ENCODE results near the gene BCO2.
A peak's percentile ranks its signal among the peaks of the same experiment; 100 is the strongest.

BCO2 gene

GRCh38 chr11:112163875-112164685, 11.2 kb upstream of the BCO2 start, which contains the start of gene IL18 (continued):
- TF ChIP-seq ZNF155 (tag by site-specific recombination; IDR thresholded peaks at IDR 0.05): no peak
- TF ChIP-seq, protein P1, sequence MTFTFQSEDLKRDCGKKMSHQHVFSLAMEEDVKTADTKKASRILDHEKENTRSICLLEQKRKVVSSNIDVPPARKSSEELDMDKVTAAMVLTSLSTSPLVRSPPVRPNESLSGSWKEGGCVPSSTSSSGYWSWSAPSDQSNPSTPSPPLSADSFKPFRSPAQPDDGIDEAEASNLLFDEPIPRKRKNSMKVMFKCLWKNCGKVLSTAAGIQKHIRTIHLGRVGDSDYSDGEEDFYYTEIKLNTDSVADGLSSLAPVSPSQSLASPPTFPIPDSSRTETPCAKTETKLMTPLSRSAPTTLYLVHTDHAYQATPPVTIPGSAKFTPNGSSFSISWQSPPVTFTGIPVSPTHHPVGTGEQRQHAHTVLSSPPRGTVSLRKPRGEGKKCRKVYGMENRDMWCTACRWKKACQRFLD (tag by site-specific recombination; IDR thresholded peaks at IDR 0.05): no peak
- no peak for TF ChIP-seq ZNF837 (tag by site-specific recombination; IDR thresholded peaks at IDR 0.05)
- peak; percentile 13 for TF ChIP-seq SETDB1 (IDR thresholded peaks at IDR 0.05; ENCODE audit: insufficient read length, low read length)
- TF ChIP-seq ZNF792 (tag by site-specific recombination; IDR thresholded peaks at IDR 0.05): no peak
- TF ChIP-seq REST (tag by site-specific recombination; IDR thresholded peaks at IDR 0.05): no peak
- TF ChIP-seq ZFP69B (tag by site-specific recombination; IDR thresholded peaks at IDR 0.05): no peak
- TF ChIP-seq ZNF121 (tag by site-specific recombination; IDR thresholded peaks at IDR 0.05): no peak
- TF ChIP-seq ZNF16 (tag by site-specific recombination; IDR thresholded peaks at IDR 0.05; ENCODE audit: low read depth): no peak
- TF ChIP-seq ZNF335 (tag by site-specific recombination; conservative IDR thresholded peaks at IDR 0.05): 0 out of 2 replicates have a peak, but pooled peaks have one; percentile 32
- TF ChIP-seq, protein P2, sequence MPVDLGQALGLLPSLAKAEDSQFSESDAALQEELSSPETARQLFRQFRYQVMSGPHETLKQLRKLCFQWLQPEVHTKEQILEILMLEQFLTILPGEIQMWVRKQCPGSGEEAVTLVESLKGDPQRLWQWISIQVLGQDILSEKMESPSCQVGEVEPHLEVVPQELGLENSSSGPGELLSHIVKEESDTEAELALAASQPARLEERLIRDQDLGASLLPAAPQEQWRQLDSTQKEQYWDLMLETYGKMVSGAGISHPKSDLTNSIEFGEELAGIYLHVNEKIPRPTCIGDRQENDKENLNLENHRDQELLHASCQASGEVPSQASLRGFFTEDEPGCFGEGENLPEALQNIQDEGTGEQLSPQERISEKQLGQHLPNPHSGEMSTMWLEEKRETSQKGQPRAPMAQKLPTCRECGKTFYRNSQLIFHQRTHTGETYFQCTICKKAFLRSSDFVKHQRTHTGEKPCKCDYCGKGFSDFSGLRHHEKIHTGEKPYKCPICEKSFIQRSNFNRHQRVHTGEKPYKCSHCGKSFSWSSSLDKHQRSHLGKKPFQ (tag by site-specific recombination; IDR thresholded peaks at IDR 0.05): no peak

DNA sequence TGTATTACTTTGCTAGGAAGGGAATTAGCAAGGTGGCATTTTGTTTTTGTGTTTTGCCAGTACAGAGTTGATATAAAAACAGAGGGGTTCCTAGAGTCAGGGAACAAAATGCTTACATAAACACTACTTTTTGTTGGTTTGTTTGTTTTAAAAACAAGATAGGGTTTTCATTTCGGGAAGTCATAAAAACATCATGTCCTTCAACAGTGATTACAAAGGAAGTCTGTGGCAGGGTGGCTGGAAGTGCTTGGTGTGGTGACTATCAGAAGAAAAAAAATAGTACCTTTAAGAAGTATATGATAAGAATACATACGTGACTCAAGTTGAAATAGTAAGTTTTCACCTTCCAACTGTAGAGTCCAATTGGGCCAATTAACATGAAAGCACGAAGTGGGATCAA, 10.3 kb upstream of the BCO2 start:
- ChIA-PET CTCF (interaction anchor here (1.3 to 2.0 kb wide), 2 partner anchors 10 to 52 kb away, joined by 4 to 11 read pairs; partner anchors contain the start of gene BCO2), POLR2A (interaction anchor here (0.6 kb wide), 3 partner anchors 38 to 188 kb away, joined by 3 to 4 read pairs (median 3); no protein-coding TSS in a partner anchor)
- 0 out of 2 replicates have a peak, but pooled peaks have one; percentile 31 for TF ChIP-seq FEZF1 (tag by site-specific recombination; IDR thresholded peaks at IDR 0.05)
- TF ChIP-seq, protein P3, sequence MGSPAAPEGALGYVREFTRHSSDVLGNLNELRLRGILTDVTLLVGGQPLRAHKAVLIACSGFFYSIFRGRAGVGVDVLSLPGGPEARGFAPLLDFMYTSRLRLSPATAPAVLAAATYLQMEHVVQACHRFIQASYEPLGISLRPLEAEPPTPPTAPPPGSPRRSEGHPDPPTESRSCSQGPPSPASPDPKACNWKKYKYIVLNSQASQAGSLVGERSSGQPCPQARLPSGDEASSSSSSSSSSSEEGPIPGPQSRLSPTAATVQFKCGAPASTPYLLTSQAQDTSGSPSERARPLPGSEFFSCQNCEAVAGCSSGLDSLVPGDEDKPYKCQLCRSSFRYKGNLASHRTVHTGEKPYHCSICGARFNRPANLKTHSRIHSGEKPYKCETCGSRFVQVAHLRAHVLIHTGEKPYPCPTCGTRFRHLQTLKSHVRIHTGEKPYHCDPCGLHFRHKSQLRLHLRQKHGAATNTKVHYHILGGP (tag by site-specific recombination; IDR thresholded peaks at IDR 0.05): peak; percentile 63
- no peak for TF ChIP-seq ZNF426 (tag by site-specific recombination; IDR thresholded peaks at IDR 0.05)
- no peak overlapping the region for H3K4me3 ChIP-seq (ENCODE audit: low read depth, low read length)
- H3K9me3 ChIP-seq (ENCODE audit: control insufficient read depth, insufficient read depth, low read depth, low read length): no peaks in the 10 kb centered on the region
- H3K4me1 ChIP-seq (ENCODE audit: control insufficient read depth, insufficient read depth, low read length): no peaks in the 10 kb centered on the region
- H3K27ac ChIP-seq (ENCODE audit: extremely low read depth, low read depth, low read length): no peak overlapping the region
- H3K36me3 ChIP-seq (ENCODE audit: control insufficient read depth in 2 of 2, insufficient read depth in 1 of 2, low read length in 2 of 2): no peaks in the 10 kb centered on the region

DNA sequence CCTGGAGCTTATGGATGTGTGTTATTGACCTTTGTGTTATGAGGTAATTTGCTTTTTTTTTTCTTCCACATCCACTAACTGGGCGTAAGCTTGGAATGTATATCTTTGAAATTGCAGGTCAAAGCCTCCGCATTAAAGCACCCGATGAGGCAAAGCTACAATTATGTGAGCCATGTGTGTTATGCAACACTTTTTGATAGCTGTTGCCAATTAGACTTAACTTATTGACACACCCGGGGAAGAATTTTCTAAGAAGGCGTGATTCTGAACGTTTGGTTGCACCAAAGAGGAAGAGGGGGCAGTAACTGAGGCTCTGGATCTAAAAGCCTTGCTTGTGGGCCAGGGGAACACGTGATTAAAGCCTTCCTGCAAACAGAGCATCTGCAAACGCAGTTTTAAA, 8.8 kb upstream of the BCO2 start:
- ChIA-PET POLR2A (no interaction called here), CTCF (interaction anchor here (2.0 kb wide), 1 partner anchor 53 kb away, joined by 11 read pairs; no protein-coding TSS in a partner anchor)
- Histone ChIP-seq H3K9me3 (ENCODE audit: control insufficient read depth, insufficient read depth, low read depth, low read length) (no peaks in the 10 kb centered on the region), H3K4me3 (ENCODE audit: low read depth, low read length) (no peak overlapping the region), H3K36me3 (ENCODE audit: control insufficient read depth in 2 of 2, insufficient read depth in 1 of 2, low read length in 2 of 2) (no peaks in the 10 kb centered on the region), H3K4me1 (ENCODE audit: control insufficient read depth, insufficient read depth, low read length) (no peaks in the 10 kb centered on the region), H3K27ac (ENCODE audit: extremely low read depth, low read depth, low read length) (no peak overlapping the region)
- no peak for TF ChIP-seq ZNF416 (tag by site-specific recombination; IDR thresholded peaks at IDR 0.05)
- 0 out of 2 replicates have a peak, but pooled peaks have one; percentile 17 for TF ChIP-seq SP7 (tag by site-specific recombination; IDR thresholded peaks at IDR 0.05)
